ENCODE results near the gene THBS4.

The THBS4 gene

DNA sequence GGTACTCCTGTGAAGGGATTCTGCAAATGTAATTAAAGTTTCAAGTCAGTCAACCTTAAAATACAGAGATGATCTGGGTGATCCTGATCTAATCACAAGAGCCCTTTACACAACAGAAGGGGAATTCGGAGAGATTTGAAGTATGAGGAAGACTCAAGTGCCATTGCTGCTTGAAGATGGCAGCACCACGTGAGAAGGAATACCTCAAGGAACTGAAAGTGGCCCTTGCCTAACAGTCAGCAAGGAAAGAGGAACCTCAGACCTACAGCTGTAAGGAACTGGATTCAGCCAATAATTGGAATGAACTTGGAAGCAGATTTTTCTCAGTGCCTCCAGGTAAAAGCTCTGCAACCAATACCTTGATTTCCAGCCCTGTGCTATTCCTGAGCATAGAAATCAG, 87.4 kb downstream of the THBS4 start:
- DNase-seq, result peak; percentile 90 to 98 (median 96)

DNA sequence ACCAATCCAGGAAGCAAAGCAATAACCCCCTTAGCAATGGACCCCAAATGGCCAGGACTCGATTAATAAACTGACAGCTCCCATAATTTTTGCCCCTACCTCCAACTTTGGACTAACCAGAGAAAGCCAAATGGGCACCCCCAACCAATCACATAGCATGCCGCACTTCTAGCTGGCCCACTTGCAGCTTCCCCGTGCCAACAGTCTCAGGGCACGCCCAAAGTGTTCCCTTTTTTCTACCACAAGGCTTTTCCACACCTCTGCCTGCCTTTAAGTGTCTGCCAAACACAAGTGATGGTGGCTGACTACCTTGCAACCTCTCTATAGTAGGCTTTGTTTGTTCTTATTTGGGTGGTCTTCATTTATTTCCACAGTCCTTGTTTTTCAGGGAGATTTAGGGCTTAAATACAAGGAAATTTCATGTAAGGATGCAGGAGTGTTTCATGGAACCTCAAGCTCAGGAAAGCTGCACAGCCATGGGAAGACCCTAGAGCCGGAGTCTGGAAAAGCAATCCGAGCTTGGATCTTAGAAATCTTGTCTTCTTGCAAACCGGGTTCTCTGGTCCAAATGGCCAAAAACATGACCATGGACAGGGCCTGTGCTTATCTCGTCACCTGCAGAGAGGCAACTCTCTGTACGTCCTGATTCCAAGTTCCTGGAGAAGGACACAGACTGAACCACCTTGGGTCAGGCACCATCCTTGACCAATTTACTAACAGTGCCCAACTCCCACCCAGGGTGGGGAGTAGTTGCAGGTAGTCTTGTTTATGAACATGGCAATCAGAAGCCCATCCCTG, 89.2 kb downstream of the THBS4 start:
- DNase-seq, result no peak

DNA sequence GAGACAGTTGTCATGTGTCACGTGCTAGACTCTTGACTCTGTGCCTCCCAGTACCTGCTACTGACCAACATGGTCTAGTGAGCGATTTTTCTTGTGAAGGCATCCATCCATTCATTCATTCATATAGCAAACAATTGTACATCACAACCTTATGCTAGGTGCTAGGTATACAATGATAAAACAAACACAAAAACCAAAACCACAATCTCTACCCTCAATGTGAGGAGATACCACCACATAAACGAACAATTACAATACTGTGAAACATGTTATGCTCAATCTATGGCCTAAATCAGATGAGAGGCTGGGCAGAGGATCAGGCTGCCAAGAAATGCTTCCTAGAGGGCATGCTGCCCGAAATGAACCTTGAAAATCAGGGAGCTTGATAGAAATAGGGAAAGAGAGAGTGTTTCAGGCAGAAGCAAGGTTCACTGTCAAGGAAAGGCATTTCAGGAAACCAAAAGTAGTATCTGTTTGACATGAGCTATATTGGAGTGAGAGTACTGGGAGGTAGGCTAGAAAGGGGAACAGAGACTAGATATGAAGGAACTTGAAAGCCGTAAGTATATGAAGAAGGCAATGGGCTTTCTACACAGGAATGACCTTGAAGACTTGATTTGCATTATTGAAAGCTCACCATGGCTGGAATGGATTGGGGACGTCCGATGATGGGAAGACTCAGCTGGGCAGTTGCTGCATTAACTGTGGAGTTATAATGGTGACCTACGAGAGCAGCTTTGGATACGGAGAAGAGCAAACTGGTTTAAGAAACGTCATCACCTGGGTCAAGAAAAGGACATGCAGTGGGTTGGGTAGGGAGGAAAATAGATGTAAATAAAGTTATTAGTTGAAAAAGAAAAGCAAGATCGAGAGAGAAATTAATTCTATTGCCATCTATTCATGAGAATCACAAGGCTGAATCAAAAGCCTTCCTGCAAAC, 90.1 kb downstream of the THBS4 start:
- peak; percentile 56 to 83 (median 72) for DNase-seq

DNA sequence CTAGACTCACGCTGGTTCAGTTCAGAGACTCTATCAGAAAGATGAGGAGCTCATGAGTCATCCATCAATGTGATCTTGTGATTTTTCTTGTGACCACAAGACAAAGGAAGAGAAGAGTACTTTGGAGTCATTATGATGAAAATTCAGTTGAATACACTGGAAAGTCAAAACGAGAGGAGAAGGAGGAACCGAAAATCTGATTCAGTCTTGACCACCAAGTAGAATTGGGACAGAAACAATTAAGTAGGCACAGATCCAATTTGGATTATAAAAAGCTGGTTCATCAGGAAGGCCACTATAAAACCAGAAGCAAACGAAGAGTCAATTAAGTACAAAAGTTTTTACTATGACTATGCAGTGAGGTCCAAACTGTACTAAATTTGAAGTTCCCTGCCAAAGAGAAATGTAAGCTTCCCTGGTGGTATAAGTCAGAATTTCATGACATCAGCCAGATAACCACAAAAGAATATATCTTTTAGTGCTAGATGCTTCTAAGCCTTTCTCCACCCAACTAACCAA, 90.9 kb downstream of the THBS4 start:
- DNase-seq, result peak; percentile 85 to 99 (median 98)

DNA sequence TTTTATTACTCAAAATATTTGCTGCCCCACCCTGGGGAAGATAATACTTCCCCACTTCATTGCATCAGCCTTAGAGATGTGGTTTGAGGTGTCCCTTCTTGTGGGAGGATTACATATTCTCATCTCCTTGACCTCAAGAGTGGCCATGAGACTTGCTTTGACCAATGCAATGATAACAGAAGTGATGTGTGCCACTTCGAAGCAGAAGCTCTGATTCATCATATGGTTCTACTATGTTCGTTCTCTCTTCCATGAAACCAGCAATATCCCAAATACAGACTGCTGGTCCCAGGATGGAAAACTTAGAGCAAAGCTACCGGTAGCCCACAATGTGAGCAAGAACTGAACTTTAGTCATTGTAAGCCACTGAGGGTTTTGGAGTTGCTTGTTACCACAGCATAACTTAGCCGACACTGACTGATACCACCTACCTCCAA, 92.0 kb downstream of the THBS4 start:
- DNase-seq, result peak; percentile 82 to 89 (median 85)

DNA sequence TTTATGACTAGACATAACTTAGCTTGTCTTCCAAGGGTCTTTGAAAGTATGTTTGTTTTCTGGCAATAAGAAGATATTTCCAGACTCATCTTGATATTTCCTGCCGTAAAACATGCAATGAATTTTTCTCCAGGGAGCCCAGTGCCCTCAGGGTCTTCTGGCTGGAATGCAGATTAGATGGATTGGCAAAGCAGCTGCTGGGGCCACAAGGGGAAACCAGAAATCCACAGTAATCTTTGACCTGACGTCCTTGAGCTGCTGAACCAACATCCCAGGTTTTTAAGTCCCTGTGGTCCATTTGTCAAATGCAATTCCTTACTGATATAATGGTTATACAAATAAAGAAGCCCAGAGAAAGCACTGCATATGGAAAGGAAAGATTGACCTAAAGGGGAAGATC, 93.0 kb downstream of the THBS4 start:
- DNase-seq, result no peak

DNA sequence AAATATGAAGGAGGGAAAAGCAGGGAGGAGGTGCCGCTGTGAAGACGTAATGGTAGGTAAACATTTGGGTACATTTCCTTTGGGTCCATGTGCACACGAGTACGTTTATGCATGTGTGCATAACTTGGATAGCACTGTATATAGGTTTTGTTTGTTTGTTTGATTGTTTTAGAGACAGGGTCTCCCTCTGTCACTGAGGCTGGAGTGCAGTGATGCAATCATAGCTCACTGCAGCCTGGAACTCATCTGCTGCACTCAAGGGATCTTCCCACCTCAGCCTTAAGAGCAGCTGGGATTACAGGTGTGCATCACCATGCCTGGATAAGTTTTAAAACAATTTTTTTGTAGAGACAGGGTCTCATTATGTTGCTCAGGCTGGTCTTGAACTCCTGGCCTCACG, 94.0 kb downstream of the THBS4 start:
- no peak for DNase-seq

Measured in suppressor macrophage treated with lipopolysaccharide for 1 hour (primary cell).